Astrocyte of the hippocampus (primary cell): ENCODE results near the gene ANHX.
A peak's percentile ranks its signal among the peaks of the same experiment; 100 is the strongest.
"Not testable (repeated sequence)": the region's sequence is repeated elsewhere in the genome, so short reads cannot be mapped to it uniquely, and the experiment has no call there.

ENCODE experiments used
- DNase-seq: peaks from one replicate; pipeline ENCODE4 v3.0.0; 2011; ENCODE audit warnings: low read depth, low spot score

ANHX gene

DNA sequence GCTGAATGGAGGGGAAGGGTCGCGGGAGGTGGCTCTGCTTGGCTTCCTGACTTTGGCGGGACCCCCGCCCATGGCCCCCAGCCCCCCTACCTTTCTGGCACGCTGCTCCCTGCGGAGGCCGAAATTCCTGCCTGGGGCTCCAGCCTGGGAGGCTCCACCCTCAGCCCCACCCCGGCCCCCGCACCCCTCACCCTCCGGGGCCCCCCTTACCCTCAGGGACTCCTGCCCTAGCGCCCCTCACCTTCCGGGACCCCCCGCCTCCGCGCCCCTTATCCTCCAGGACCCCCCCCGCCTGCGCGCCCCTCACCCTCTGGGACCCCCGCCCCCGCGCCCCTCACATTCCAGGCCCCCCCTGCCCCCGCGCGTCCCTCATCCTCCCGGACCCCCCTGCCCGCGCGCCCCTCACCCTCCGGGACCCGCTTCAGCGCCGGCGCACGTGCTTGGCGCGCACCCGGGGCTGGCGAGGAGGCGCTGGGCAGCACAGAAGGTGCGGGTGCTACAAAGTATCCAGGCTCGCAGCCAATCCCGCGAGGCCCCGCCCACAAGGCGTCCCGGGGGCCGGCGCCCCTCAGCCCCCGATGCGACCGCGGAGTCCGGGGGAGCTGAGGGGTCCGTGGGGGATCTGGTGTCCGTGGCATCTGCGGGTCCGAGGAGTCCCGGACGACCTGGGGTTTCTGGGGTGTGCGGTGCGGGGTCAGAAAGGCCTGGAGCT is at the start of gene ANHX:
ANHX (minus strand) TSS at position 477 of the 712 bp plus-strand sequence. CDS start 1,521 bp downstream, outside the sequence.
- no peak for DNase-seq

DNA sequence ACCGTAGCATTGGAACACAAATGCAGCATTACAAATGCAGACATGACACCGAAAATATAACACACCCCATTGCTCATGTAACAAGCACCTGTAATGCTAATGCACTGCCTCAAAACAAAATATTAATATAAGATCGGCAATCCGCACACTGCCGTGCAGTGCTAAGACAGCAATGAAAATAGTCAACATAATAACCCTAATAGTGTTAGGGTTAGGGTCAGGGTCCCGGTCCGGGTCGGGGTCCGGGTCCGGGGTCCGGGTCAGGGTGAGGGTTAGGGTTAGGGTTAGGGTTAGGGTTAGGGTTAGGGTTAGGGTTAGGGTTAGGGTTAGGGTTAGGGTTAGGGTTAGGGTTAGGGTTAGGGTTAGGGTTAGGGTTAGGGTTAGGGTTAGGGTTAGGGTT is 29.0 kb upstream of the ANHX start:
- not testable (repeated sequence) for DNase-seq

GRCh38 chr12:133264173-133264572 is 28.5 kb upstream of the ANHX start:
- no peak for DNase-seq

- DNase-seq = no peak
Observed at GRCh38 chr12:133256321-133256720, 20.6 kb upstream of the ANHX start.

DNA sequence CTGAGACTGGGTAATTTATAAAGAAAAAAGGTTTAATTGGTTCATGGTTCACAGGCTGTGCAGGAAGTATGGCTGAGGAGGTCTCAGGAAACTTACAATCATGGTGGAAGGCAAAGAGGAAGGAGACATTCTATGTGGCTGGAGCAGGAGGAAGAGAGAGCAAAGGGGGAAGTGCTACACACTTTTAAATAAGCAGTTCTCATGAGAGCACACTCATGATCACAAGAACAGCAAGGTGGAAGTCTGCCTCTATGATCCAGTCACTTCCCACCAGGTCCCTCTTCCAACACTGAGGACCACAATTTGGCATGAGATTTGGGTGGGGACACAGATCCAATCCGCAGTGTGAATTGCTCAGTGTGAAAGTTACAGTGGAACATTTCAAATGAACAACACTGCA is 20.2 kb upstream of the ANHX start:
- not testable (repeated sequence) for DNase-seq

GRCh38 chr12:133251732-133252131 is 16.1 kb upstream of the ANHX start:
- no peak for DNase-seq

GRCh38 chr12:133236556-133236955 is 879 bp upstream of the ANHX start:
- DNase-seq = no peak

DNA sequence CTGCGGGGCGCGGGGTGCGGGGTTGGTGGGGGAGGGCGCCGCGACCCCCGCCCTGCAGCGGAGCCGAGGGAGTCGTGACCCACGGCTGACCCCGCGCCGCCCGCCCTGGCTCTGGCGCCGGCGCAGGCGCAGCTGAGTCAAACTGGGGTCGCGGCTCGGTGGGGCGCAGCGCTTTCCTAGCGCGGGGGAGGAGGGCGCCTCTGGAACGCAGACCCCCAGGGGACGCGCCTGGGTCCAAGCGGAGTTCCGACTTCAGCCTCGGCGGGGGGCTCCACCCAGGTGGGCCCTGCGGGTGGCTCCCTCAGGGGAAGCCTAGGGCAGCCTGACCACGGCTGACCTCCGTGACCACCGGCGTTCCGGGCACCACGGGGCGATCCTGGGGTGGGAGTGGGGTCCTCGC is 467 bp upstream of the ANHX start:
- no peak for DNase-seq

GRCh38 chr12:133234971-133235370 is 706 bp downstream of the ANHX start:
- no peak for DNase-seq

DNA sequence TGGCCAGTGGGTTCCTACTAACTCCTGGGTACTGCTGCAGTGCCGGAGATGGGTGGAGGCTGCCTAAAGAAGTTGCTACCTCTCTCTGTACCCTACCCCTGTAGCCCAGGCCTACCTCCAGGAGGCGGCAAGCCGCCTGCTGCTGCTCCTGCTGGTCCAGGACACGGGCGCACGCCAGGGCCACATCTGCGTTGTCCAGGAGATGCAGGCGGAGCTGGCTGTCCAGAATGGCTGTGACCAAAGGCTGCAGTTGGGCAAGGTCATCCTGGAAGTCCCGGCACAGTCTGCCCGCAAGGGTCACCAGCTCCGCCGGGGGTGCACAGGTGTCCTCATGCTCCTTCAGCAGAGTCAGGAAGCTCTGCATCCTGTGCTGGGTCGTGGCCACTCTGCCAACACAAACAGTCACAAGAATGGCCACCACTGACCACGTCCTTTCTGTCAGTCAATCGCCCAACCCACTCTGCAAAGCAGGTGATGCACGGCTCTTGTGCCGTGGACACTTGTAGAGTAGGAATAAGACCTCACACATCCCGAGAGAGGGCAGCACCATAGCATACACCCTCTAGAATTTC is 1.6 kb downstream of the ANHX start:
- DNase-seq = peak; percentile 0

GRCh38 chr12:133233006-133233405 is 2.7 kb downstream of the ANHX start:
- no peak for DNase-seq

- no peak for DNase-seq
Observed at GRCh38 chr12:133231001-133231400, 4.7 kb downstream of the ANHX start.

DNA sequence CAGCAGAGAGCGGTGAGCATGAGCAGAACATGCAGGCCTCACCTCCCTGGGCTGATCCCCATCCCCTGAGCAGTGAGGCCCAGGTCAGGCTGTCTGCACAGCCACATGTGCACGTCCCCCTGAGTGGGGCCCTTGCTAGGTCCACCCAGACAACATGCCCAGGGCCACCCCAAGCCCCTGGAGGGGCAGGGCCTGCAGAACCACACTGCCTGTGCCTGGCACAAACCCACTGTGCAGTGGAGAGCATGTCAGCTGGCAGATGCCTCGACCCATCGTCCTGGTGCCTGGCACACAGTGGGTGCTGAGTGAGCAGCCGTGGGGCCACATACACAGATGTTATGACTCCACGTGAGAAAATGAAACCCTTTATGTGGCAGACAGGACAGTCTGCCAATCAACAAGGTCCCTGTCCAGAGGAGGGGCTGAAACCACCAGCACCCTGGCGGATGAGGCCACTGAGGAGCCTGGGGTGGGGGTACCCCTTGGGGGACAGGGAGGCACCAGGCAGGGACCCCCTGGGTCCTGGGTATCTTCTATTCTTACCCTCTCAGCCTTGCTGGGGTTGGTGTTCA is 8.3 kb downstream of the ANHX start:
- no peak for DNase-seq

DNA sequence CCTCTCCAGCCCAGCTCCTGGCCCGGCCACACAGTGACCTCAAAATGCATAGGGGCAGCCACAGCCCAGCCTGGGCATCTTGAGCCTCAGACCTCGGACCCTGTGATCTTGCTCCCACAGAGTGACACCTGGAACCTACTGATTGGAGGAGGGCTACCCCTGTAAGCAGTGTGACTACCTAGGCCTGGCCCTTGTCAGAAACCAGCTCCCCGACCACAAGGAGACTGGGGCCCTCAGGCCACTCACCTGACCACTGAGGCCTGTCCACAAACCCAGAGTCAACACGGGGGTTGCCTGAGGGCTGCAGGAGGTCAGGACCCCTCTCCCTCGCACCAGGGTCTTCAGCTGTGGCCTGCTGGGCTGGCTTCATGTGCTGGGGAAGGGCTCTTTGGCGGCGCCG is 9.0 kb downstream of the ANHX start:
- no peak for DNase-seq

DNA sequence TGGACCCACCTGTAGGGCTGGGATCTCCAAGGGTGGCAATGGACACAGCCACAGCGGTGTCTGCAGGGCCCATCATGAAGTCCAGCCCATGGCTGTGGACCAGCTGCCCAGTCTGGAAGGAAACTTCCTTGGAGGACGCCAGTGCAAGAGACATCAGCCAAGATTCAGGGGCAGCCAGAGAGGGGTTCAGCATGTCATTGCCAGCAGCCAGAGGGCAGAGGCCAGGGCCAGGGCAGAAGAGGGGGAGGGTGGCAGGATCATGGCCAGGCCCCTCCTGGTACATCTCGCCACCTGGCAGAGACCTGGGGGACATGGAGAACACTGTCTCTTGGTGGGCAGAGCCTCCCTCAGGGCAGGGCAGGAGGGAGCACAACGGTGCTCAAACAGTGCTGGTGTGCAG is 10.2 kb downstream of the ANHX start:
- DNase-seq = no peak

DNA sequence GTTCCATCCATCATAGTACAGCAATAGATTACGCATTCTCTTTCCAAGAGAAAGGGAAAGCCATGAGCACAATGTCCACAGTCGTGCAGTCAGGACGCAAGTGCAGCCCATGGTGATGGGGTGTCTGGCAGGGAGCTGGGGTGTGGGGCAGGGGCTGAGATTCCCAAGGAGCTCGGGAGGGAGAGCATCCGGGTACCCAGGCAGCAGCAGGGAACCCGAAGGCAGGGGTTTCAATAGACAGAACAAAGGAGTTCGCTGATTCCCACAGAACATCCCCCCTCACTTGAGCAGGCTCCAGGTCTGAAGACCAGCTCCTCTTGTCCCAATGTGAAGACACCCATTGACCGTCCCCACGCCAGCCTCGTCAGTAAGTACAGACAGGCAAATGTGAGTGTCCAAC is 13.5 kb downstream of the ANHX start:
- DNase-seq = no peak

GRCh38 chr12:133221241-133221640 is 14.4 kb downstream of the ANHX start:
- no peak for DNase-seq

GRCh38 chr12:133220521-133220920 is 15.2 kb downstream of the ANHX start:
- DNase-seq = no peak

DNA sequence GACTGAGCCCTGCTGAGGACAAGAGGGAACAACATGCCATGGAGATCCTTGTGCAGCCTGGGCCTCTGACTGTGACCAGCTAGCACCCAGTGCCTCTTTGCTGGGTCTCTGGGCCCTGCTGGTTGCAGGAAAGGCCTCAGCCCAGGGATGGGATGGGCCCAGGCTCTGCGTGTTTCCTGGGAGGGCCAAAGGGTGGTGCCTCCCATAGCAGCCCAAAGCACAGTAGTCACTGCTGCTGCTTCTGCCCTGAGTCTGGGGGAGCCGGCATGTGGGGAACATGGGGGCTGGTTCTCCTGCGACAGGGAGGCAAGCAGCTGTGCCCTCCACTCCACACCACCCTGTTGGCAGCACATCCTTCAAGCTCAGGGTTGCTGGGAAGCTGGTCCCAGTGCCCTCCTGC is 18.5 kb downstream of the ANHX start:
- no peak for DNase-seq

DNA sequence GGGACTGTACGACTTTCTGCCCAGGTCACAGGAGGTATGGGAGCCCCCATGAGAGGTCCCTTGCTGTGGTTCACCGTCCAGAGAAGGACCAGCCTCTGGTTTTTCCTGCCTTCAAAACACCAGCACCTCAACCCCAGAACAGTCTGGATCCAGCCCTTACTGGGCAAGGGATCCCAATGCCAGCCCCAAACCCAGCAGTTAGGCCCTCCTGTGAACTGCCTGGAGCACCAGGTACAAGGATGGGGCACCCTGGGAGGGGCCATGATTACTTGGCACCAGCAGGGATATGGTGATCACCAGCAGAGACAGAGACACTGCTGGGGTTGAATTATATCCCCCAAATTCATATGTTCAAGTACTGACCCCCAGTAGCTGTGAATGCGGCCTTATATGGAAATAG is 20.0 kb downstream of the ANHX start:
- DNase-seq = no peak

GRCh38 chr12:133206390-133206789 is 29.3 kb downstream of the ANHX start:
- no peak for DNase-seq

- DNase-seq = no peak
Observed at GRCh38 chr12:133204264-133204603, 31.4 kb downstream of the ANHX start.
